Osteoblast (primary cell): ENCODE data around the gene LENG8. TPM values are rescaled to one million over a fixed set of nuclear protein-coding genes. Genes with fewer than 3 reads are reported as not detected.

Source experiments
- DNase-seq: peaks from one replicate; pipeline ENCODE4 v3.0.0; 2011; ENCODE audit warnings: low spot score, mixed read lengths; ENCODE audit not compliant: insufficient read length; ENCODE audit errors: missing footprints
- H2AFZ ChIP-seq: 2 replicates; pipeline ENCODE4 v1.6.0; 2011; ENCODE audit warnings: mild to moderate bottlenecking, low read length
- H3K27ac ChIP-seq: 2 replicates; pipeline ENCODE4 v1.5.1; 2011; ENCODE audit warnings: mild to moderate bottlenecking, low read depth, low read length, moderate library complexity
- H3K27me3 ChIP-seq: 2 replicates; pipeline ENCODE4 v1.6.0; 2012; ENCODE audit warnings: mild to moderate bottlenecking, control low read depth, inconsistent platforms, low read length, moderate library complexity; ENCODE audit not compliant: insufficient read depth
- H3K36me3 ChIP-seq: 2 replicates; pipeline ENCODE4 v1.5.1; 2011; ENCODE audit warnings: mild to moderate bottlenecking, low read length, control low read depth, moderate library complexity; ENCODE audit not compliant: insufficient read depth
- H3K4me1 ChIP-seq: 2 replicates; pipeline ENCODE4 v1.5.1; 2011; ENCODE audit warnings: mild to moderate bottlenecking, low read length, control low read depth, moderate library complexity; ENCODE audit not compliant: insufficient read depth
- H3K4me2 ChIP-seq: 2 replicates; pipeline ENCODE4 v1.6.0; 2011; ENCODE audit warnings: mild to moderate bottlenecking, low read length; ENCODE audit not compliant: insufficient read depth
- H3K4me3 ChIP-seq: fragments of 200-600 bp; sonication (generic); 3 replicates; pipeline ENCODE4 v1.5.1; 2012; ENCODE audit warnings: mild to moderate bottlenecking, low read length, inconsistent platforms; ENCODE audit not compliant: insufficient read depth
- H3K79me2 ChIP-seq: 2 replicates; pipeline ENCODE4 v1.6.0; 2012; ENCODE audit warnings: mild to moderate bottlenecking, low read length, control low read depth, inconsistent platforms; ENCODE audit not compliant: insufficient read depth
- H3K9me3 ChIP-seq: 2 replicates; pipeline ENCODE4 v1.5.1; 2011; ENCODE audit warnings: low read depth, low read length, control low read depth
- H4K20me1 ChIP-seq: 2 replicates; pipeline ENCODE4 v1.6.0; 2012; ENCODE audit warnings: mild to moderate bottlenecking, low read length, control low read depth; ENCODE audit not compliant: insufficient read depth
- CTCF ChIP-seq: IDR thresholded peaks from 2 replicates; pipeline ENCODE4 v1.5.1; 2011; ENCODE audit warnings: mild to moderate bottlenecking, low read depth, low read length, moderate library complexity; ENCODE audit errors: extremely low read depth
- total RNA-seq: library from RNA; depleted of rRNA; stranded (reverse); fragments of >200 nt; gene quantifications from 2 replicates; pipeline ENCODE4 v1.2.3, GENCODE V29; 2012

Gene LENG8
- total RNA-seq, 1 donor, result 42.3 TPM

DNA sequence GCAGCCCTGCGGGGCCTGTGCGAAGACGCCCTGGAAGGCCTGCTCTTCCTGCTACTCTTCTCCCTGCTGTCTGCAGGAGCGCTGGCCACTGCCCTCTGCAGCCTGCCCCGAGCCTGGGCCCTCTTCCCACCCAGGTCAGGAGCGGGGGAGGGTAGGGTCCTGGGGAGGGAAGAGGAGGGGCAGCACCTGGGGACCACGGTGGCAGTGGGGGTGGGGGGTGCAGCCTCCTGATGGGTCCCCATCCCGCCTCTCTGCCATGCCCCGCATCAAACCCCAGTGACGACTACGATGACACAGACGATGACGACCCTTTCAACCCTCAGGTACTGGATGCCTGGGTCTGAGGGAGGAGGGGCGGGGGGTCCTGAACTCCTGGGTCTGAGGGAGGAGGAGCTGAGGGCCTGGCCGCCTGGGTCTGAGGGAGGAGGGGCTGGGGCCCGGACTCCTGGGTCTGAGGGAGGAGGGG is 13.4 kb upstream of the LENG8 start:
- no peak for TF ChIP-seq CTCF
- Histone ChIP-seq H3K9me3 (no peaks in the 10 kb centered on the region), H3K4me2 (no peak overlapping the region), H3K79me2 (peaks cover 4% of the 10 kb centered on the region), H3K27me3 (peaks cover 3% of the 10 kb centered on the region), H3K36me3 (no peaks in the 10 kb centered on the region), H2AFZ (no peak overlapping the region), H3K27ac (no peak overlapping the region), H3K4me3 (no peak overlapping the region), H4K20me1 (peaks cover 32% of the 10 kb centered on the region), H3K4me1 (no peaks in the 10 kb centered on the region)
- DNase-seq, result peak; percentile 67

GRCh38 chr19:54436031-54436523 is 12.9 kb upstream of the LENG8 start:
- Histone ChIP-seq H3K4me3 (no peak overlapping the region), H3K79me2 (peaks cover 8% of the 10 kb centered on the region), H3K27me3 (peaks cover 2% of the 10 kb centered on the region), H3K9me3 (no peaks in the 10 kb centered on the region), H4K20me1 (peaks cover 32% of the 10 kb centered on the region), H3K4me1 (no peaks in the 10 kb centered on the region), H3K4me2 (no peak overlapping the region), H2AFZ (no peak overlapping the region), H3K36me3 (no peaks in the 10 kb centered on the region), H3K27ac (no peak overlapping the region)
- peak; percentile 76 for DNase-seq
- TF ChIP-seq CTCF, result no peak

DNA sequence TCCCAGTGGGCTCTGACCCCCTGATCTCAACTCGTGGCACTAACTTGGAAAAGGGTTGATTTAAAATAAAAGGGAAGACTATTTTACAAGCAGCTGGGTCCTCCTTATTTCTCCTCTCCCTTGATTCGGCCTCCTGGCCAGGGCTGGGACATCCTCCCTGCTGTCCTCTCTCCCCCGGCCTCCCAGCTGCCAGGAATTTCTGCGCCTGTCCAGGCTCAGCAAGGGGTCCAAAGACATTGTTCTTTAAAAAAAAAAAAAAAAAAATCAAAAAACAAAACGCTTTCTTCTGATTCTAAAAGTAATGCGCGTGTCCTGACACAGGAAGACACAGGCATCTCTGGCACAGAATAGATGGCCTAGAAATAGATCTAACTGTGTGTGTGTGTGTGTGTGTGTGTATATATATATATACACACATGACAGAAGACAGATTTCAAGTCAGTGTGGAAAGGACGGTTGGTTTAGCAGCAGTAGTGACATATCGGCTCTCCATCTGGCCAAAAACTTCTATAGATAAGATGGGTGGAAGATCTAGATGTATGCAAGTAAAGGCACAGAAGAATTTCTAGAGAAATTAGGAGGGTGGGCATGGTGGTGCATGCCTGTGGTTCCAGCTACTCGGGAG is 12.3 kb upstream of the LENG8 start:
- Histone ChIP-seq H3K36me3 (no peaks in the 10 kb centered on the region), H3K27me3 (no peaks in the 10 kb centered on the region), H3K4me2 (no peak overlapping the region), H4K20me1 (peaks cover 32% of the 10 kb centered on the region), H3K9me3 (no peaks in the 10 kb centered on the region), H3K4me1 (no peaks in the 10 kb centered on the region), H3K79me2 (peaks cover 8% of the 10 kb centered on the region), H2AFZ (no peak overlapping the region), H3K27ac (no peak overlapping the region), H3K4me3 (no peak overlapping the region)
- peak; percentile 71 for DNase-seq
- TF ChIP-seq CTCF, result no peak

DNA sequence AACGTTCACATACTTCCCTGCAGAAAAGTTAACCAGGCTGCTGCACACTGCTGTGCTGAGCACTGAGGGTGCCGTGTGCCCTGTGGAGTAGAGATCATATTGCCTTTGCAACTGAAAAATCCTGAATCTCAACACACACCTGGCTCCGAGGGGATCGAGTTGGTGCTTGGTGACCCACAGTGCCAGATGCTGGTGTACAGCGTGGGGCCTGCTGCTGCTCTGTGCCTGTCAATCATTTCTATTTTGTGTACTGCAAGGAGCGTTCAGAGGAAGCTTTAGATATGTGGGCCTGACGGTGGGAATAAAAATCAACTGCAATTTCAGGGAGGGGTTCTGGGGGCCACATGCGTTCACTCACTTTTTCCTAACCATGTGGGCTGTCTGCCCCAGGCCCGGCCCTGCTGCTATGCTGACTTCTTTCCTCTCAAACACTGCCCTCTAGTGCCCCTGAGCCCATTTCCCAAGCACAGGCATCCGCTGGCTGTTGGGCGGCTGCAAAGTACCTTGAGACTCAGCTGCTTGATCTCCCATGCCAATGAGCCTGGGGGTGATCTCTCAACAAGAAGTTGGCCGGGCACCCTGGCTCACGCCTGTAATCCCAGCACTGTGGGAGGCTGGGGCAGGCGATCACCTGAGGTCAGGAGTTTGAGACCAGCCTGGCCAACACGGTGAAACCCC is 9.7 kb upstream of the LENG8 start:
- Histone ChIP-seq H3K4me1 (no peaks in the 10 kb centered on the region), H3K27me3 (no peaks in the 10 kb centered on the region), H2AFZ (no peak overlapping the region), H3K36me3 (peaks cover 9% of the 10 kb centered on the region), H3K4me3 (no peak overlapping the region), H3K79me2 (peaks cover 8% of the 10 kb centered on the region), H3K4me2 (no peak overlapping the region), H3K9me3 (no peaks in the 10 kb centered on the region), H3K27ac (no peak overlapping the region), H4K20me1 (peaks cover 21% of the 10 kb centered on the region)
- TF ChIP-seq CTCF, result peak; percentile 46
- DNase-seq, result peak; percentile 82
